ENCODE measurements around the gene ADA.
A peak's percentile ranks its signal among the peaks of the same experiment; 100 is the strongest.
"Not testable (repeated sequence)": the region's sequence is repeated elsewhere in the genome, so short reads cannot be mapped to it uniquely, and the experiment has no call there.

The ADA gene

DNA sequence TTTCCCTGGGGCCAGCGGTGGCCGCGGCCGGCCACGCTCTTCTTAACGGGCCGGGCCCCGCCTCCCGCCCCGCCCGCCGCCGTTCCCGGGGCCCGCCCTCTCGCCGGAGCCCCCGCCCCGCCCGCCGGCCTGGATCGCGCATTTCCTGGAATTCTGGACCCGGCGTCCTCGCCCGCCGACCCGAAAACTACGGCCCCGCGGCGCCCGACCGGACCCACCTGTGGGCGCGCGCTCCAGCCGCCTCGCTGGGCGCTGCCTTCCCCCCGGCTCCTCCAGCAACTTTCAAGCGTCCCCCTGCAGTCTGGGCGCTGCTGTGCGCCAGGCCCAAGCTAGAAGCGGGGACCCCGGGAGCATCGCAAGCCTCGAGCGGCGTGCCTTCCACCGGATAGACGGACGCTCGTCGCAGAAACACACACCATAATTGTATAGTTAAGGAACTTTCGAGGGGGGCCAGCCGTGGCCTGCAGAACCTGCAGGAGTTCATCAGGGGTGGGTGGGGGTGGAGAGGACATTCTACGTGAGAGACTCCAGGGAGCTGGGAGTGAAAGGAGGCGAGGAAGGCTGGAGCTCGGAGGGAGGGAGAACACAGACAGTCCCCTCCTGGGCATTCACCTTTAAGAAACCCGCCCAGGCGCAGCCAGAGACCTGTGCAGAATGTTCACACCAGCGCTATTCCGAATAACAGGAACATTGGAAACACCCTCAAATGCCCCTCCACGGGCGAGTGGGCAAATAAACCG lies at the start of gene ADA:
Gene ADA, minus strand, starts transcription at position 16 of the 740 bp plus-strand sequence. CDS start 92 bp downstream, outside the sequence.
- Histone ChIP-seq H3K9ac (ENCODE audit: low read depth, low read length) (peak within 1 kb of the TSS; percentile 90), H3K4me3 (ENCODE audit: low read depth in 1 of 2, low read length in 2 of 2) (peak within 1 kb of the TSS; percentile 79 to 92), H3K27me3 (ENCODE audit: insufficient read depth, low read length, poor library complexity) (no peaks in the 10 kb centered on the region), H2AFZ (ENCODE audit: low read depth, low read length) (peak within 1 kb of the TSS; percentile 38), H3K27ac (ENCODE audit: low read length) (peak within 1 kb of the TSS; percentile 97), H3K4me2 (ENCODE audit: insufficient read depth, low read length) (peak within 1 kb of the TSS; percentile 96), H3K4me1 (ENCODE audit: insufficient read depth, low read length) (peaks cover 41% of the 10 kb centered on the region), H3K79me2 (ENCODE audit: insufficient read depth, low read length) (peaks cover 72% of the 10 kb centered on the region), H3K9me3 (ENCODE audit: insufficient read depth, low read length, severe bottlenecking) (no peaks in the 10 kb centered on the region), H3K36me3 (ENCODE audit: insufficient read depth, low read length) (peaks cover 49% of the 10 kb centered on the region), H4K20me1 (ENCODE audit: insufficient read depth, low read length) (peaks cover 28% of the 10 kb centered on the region)
- TF ChIP-seq EZH2 (IDR thresholded peaks at IDR 0.05; ENCODE audit: borderline replicate concordance, low read depth, low read length, severe bottlenecking) = no peak
- TF ChIP-seq, protein P1, sequence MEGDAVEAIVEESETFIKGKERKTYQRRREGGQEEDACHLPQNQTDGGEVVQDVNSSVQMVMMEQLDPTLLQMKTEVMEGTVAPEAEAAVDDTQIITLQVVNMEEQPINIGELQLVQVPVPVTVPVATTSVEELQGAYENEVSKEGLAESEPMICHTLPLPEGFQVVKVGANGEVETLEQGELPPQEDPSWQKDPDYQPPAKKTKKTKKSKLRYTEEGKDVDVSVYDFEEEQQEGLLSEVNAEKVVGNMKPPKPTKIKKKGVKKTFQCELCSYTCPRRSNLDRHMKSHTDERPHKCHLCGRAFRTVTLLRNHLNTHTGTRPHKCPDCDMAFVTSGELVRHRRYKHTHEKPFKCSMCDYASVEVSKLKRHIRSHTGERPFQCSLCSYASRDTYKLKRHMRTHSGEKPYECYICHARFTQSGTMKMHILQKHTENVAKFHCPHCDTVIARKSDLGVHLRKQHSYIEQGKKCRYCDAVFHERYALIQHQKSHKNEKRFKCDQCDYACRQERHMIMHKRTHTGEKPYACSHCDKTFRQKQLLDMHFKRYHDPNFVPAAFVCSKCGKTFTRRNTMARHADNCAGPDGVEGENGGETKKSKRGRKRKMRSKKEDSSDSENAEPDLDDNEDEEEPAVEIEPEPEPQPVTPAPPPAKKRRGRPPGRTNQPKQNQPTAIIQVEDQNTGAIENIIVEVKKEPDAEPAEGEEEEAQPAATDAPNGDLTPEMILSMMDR (IDR thresholded peaks at IDR 0.05; ENCODE audit: borderline replicate concordance, extremely low read depth, low read length, poor library complexity, severe bottlenecking) = peak; percentile 25
- DNase-seq (peak; percentile 70), ATAC-seq (ENCODE audit: insufficient read depth, low read depth) (peak; percentile 28)

DNA sequence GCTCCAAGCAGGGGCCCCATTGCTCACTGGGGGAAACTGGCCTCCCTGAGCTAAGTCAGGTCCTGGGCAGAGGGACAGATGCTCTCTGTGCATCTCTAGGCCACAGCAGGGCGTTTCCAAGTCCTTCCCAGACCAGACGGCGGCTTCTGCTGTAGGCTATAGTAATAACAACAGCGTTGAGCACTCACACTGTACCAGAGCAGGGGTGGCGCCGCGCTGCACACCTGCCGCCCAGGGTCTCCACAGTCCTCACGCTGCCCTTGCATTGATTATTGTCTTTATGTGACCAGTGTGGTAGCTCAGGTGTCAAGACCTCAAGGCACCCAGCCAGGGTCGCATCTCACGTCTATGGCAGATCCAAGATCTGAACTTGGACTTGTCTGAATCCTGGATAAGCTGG lies 48.8 kb upstream of the ADA start:
- Histone ChIP-seq H3K36me3 (ENCODE audit: insufficient read depth, low read length) (no peaks in the 10 kb centered on the region), H3K27ac (ENCODE audit: low read length) (no peak overlapping the region), H3K9ac (ENCODE audit: low read depth, low read length) (no peak overlapping the region), H3K4me1 (ENCODE audit: insufficient read depth, low read length) (no peaks in the 10 kb centered on the region), H3K79me2 (ENCODE audit: insufficient read depth, low read length) (no peaks in the 10 kb centered on the region), H2AFZ (ENCODE audit: low read depth, low read length) (no peak overlapping the region), H4K20me1 (ENCODE audit: insufficient read depth, low read length) (peaks cover 4% of the 10 kb centered on the region; the same call in 1 of the 2 replicates), H3K4me3 (ENCODE audit: low read depth in 1 of 2, low read length in 2 of 2) (no peak overlapping the region), H3K4me2 (ENCODE audit: insufficient read depth, low read length) (no peak overlapping the region), H3K9me3 (ENCODE audit: insufficient read depth, low read length, severe bottlenecking) (no peaks in the 10 kb centered on the region), H3K27me3 (ENCODE audit: insufficient read depth, low read length, poor library complexity) (no peaks in the 10 kb centered on the region)
- TF ChIP-seq, protein P1 (IDR thresholded peaks at IDR 0.05; ENCODE audit: borderline replicate concordance, extremely low read depth, low read length, poor library complexity, severe bottlenecking) = no peak
- no peak for TF ChIP-seq EZH2 (IDR thresholded peaks at IDR 0.05; ENCODE audit: borderline replicate concordance, low read depth, low read length, severe bottlenecking)
- ATAC-seq (ENCODE audit: insufficient read depth, low read depth) (no peak), DNase-seq (no peak)

DNA sequence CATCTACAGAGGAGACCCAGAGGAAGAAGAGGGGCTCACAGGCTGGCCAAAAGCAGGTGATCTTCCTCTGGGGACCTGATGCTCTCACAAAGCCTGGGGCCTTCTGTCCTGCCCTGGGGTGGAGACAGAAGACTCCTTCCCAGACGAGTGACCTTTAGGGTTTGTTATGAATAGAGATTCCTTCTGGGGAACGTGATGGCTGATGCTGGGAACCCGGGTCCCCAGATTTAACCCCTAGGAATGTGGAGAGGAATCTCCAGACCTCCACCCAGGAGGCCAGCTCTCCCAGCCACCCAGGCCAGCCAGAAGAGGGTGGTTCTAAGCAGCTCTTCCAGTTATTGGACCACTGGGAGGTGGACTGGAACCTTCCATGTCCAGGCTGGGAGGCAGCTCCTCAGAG lies 46.9 kb upstream of the ADA start:
- Histone ChIP-seq H3K4me2 (ENCODE audit: insufficient read depth, low read length) (no peak overlapping the region), H3K79me2 (ENCODE audit: insufficient read depth, low read length) (no peaks in the 10 kb centered on the region), H3K36me3 (ENCODE audit: insufficient read depth, low read length) (no peaks in the 10 kb centered on the region), H2AFZ (ENCODE audit: low read depth, low read length) (no peak overlapping the region), H3K9ac (ENCODE audit: low read depth, low read length) (no peak overlapping the region), H3K4me3 (ENCODE audit: low read depth in 1 of 2, low read length in 2 of 2) (no peak overlapping the region), H3K9me3 (ENCODE audit: insufficient read depth, low read length, severe bottlenecking) (no peaks in the 10 kb centered on the region), H3K4me1 (ENCODE audit: insufficient read depth, low read length) (no peaks in the 10 kb centered on the region), H4K20me1 (ENCODE audit: insufficient read depth, low read length) (peaks cover 4% of the 10 kb centered on the region; the same call in 1 of the 2 replicates), H3K27me3 (ENCODE audit: insufficient read depth, low read length, poor library complexity) (no peaks in the 10 kb centered on the region), H3K27ac (ENCODE audit: low read length) (no peak overlapping the region)
- DNase-seq (no peak), ATAC-seq (ENCODE audit: insufficient read depth, low read depth) (no peak)
- TF ChIP-seq, protein P1 (IDR thresholded peaks at IDR 0.05; ENCODE audit: borderline replicate concordance, extremely low read depth, low read length, poor library complexity, severe bottlenecking) = no peak
- no peak for TF ChIP-seq EZH2 (IDR thresholded peaks at IDR 0.05; ENCODE audit: borderline replicate concordance, low read depth, low read length, severe bottlenecking)

DNA sequence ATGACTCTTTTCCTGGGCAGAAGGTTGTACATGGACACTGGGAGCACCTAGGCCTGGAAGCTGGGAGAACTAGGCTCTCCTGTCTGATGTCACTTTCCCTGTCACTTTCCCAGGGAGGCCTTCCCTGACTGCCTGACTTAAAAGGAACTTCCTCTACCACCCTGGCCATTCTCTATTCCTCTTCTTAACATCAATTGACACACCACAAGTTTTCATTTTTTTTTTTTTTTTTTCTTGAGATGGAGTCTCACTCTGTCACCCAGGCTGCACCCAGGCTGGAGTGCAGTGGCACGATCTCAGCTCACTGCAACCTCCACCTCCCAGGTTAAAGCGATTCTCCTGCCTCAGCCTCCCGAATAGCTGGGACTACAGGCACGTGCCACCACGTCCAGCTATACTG lies 45.5 kb upstream of the ADA start:
- not testable (repeated sequence) for H3K4me2 ChIP-seq (ENCODE audit: insufficient read depth, low read length); H3K27ac ChIP-seq (ENCODE audit: low read length); H3K4me3 ChIP-seq (ENCODE audit: low read depth in 1 of 2, low read length in 2 of 2)

More for the DNA sequence above, 45.5 kb upstream of the ADA start:
- not testable (repeated sequence) for H4K20me1 ChIP-seq (ENCODE audit: insufficient read depth, low read length); H2AFZ ChIP-seq (ENCODE audit: low read depth, low read length); DNase-seq; H3K79me2 ChIP-seq (ENCODE audit: insufficient read depth, low read length); H3K36me3 ChIP-seq (ENCODE audit: insufficient read depth, low read length); H3K27me3 ChIP-seq (ENCODE audit: insufficient read depth, low read length, poor library complexity); H3K4me1 ChIP-seq (ENCODE audit: insufficient read depth, low read length); H3K9me3 ChIP-seq (ENCODE audit: insufficient read depth, low read length, severe bottlenecking); H3K9ac ChIP-seq (ENCODE audit: low read depth, low read length); ATAC-seq (ENCODE audit: insufficient read depth, low read depth)
